Astrocyte (in vitro differentiated cells and primary cell): Measurements from ENCODE around the gene ARPIN. TPM values are rescaled to one million over a fixed set of nuclear protein-coding genes. Genes with fewer than 3 reads are reported as not detected.
A peak's percentile ranks its signal among the peaks of the same experiment; 100 is the strongest.

Source experiments
- DNase-seq: peaks from one replicate; pipeline ENCODE4 v3.0.0-alpha.2; 2010; ENCODE audit warnings: low read depth
- FAIRE-seq: peaks from 2 replicates; lab custom pipeline; 2011; peaks lifted over from hg19 to GRCh38; lab: Jason Lieb, UNC
- H2AFZ ChIP-seq: 2 replicates; pipeline ENCODE4 v1.6.0; 2012; ENCODE audit warnings: low read depth, low read length, inconsistent platforms
- H3K27ac ChIP-seq: 2 replicates; pipeline ENCODE4 v1.5.1; 2011; ENCODE audit warnings: low read depth, low read length, inconsistent platforms
- H3K27me3 ChIP-seq: 2 replicates; pipeline ENCODE4 v1.6.0; 2011; ENCODE audit warnings: low read length, inconsistent platforms; ENCODE audit not compliant: insufficient read depth
- H3K36me3 ChIP-seq: 2 replicates; pipeline ENCODE4 v1.5.1; 2011; ENCODE audit warnings: low read length, inconsistent platforms; ENCODE audit not compliant: insufficient read depth
- H3K4me1 ChIP-seq: 2 replicates; pipeline ENCODE4 v1.5.1; 2011; ENCODE audit warnings: low read length, inconsistent platforms; ENCODE audit not compliant: insufficient read depth
- H3K4me2 ChIP-seq: 2 replicates; pipeline ENCODE4 v1.6.0; 2012; ENCODE audit warnings: low read length, inconsistent platforms
- H3K4me3 ChIP-seq: 2 replicates; pipeline ENCODE4 v1.5.1; 2011; ENCODE audit warnings: low read depth, mild to moderate bottlenecking, low read length, inconsistent platforms; ENCODE audit not compliant: insufficient read depth
- H3K79me2 ChIP-seq: 2 replicates; pipeline ENCODE4 v1.6.0; 2012; ENCODE audit warnings: mild to moderate bottlenecking, low read length, inconsistent platforms; ENCODE audit not compliant: insufficient read depth
- H3K9ac ChIP-seq: 2 replicates; pipeline ENCODE4 v1.6.0; 2012; ENCODE audit warnings: mild to moderate bottlenecking, low read length, inconsistent platforms
- H3K9me3 ChIP-seq: 2 replicates; pipeline ENCODE4 v1.5.1; 2012; ENCODE audit warnings: low read depth, mild to moderate bottlenecking, low read length, inconsistent platforms; ENCODE audit not compliant: insufficient read depth
- H4K20me1 ChIP-seq: 2 replicates; pipeline ENCODE4 v1.6.0; 2012; ENCODE audit warnings: low read length, inconsistent platforms; ENCODE audit not compliant: insufficient read depth
- H3K27ac Mint-ChIP-seq: one replicate; pipeline ENCODE4 v1.8.0; 2021; ENCODE audit warnings: mild to moderate bottlenecking, mixed read lengths; ENCODE audit not compliant: unreplicated experiment
- H3K27me3 Mint-ChIP-seq: one replicate; pipeline ENCODE4 v1.8.0; 2021; ENCODE audit warnings: low read depth, mixed read lengths; ENCODE audit not compliant: unreplicated experiment
- H3K36me3 Mint-ChIP-seq: one replicate; pipeline ENCODE4 v1.8.0; 2021; ENCODE audit warnings: low read depth, mixed read lengths; ENCODE audit not compliant: unreplicated experiment
- H3K4me1 Mint-ChIP-seq: one replicate; pipeline ENCODE4 v1.8.0; 2021; ENCODE audit warnings: low read depth, mixed read lengths; ENCODE audit not compliant: unreplicated experiment
- H3K4me3 Mint-ChIP-seq: one replicate; pipeline ENCODE4 v1.8.0; 2021; ENCODE audit warnings: mild to moderate bottlenecking, moderate library complexity, mixed read lengths; ENCODE audit not compliant: unreplicated experiment
- H3K9me3 Mint-ChIP-seq: one replicate; pipeline ENCODE4 v1.8.0; 2021; ENCODE audit warnings: mild to moderate bottlenecking, mixed read lengths; ENCODE audit not compliant: unreplicated experiment
- EZH2 ChIP-seq: IDR thresholded peaks from 2 replicates; pipeline ENCODE4 v1.6.1; 2012; ENCODE audit warnings: mild to moderate bottlenecking, low read length, inconsistent platforms; ENCODE audit not compliant: insufficient read depth
- total RNA-seq: library from RNA; stranded (reverse); gene quantifications from 2 replicates; pipeline ENCODE4 v1.2.1, GENCODE V29; 2021
- TF ChIP-seq, protein P1 (sequence below): IDR thresholded peaks from 2 replicates; pipeline ENCODE4 v1.5.1; 2011; ENCODE audit warnings: low read depth, mild to moderate bottlenecking, inconsistent platforms, low read length, moderate library complexity; ENCODE audit not compliant: insufficient read depth

ARPIN gene
- total RNA-seq, 1 donor from 2014 or later = 4.8 TPM

DNA sequence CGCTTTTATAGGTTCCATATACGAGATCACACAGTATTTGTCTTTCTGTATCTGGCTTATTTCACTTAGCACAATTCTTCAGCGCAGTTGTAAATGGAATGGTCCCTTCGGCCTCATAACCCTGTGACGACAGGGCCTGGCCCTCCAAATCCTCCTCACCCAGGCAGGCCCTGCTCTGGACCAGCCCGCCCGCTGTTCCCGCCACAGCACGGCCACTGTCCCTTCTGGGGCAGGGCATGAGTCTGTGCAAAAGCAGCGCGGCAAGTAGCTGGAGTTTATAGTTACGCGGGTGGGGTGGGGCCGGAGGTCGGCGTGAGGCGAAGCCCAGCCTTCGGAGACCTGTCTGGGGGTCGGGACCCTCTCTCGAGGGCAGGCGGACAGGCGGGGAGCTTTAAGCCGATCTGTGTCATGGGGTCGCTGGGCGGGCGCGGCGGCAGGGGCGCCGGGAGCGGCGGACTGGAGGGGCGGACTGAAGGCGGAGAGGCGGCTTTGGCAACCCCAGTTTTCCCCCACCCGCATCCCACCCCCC lies 543 bp downstream of the ARPIN start:
- no peaks in the 10 kb centered on the region for H3K9me3 ChIP-seq
- H3K9me3 Mint-ChIP-seq = no peaks in the 10 kb centered on the region
- no peaks in the 10 kb centered on the region for H4K20me1 ChIP-seq
- FAIRE-seq (no peak), DNase-seq (no peak)
- no peaks in the 10 kb centered on the region for H3K36me3 ChIP-seq
- H3K27me3 Mint-ChIP-seq = peaks cover 5% of the 10 kb centered on the region
- no peaks in the 10 kb centered on the region for H3K79me2 ChIP-seq
- peak overlapping the region; percentile 83 for H2AFZ ChIP-seq
- peak overlapping the region; percentile 80 for H3K4me3 Mint-ChIP-seq
- peak overlapping the region; percentile 66 for H3K27ac Mint-ChIP-seq
- H3K4me1 Mint-ChIP-seq = no peaks in the 10 kb centered on the region
- H3K9ac ChIP-seq = peak overlapping the region; percentile 84
- TF ChIP-seq, protein P1, sequence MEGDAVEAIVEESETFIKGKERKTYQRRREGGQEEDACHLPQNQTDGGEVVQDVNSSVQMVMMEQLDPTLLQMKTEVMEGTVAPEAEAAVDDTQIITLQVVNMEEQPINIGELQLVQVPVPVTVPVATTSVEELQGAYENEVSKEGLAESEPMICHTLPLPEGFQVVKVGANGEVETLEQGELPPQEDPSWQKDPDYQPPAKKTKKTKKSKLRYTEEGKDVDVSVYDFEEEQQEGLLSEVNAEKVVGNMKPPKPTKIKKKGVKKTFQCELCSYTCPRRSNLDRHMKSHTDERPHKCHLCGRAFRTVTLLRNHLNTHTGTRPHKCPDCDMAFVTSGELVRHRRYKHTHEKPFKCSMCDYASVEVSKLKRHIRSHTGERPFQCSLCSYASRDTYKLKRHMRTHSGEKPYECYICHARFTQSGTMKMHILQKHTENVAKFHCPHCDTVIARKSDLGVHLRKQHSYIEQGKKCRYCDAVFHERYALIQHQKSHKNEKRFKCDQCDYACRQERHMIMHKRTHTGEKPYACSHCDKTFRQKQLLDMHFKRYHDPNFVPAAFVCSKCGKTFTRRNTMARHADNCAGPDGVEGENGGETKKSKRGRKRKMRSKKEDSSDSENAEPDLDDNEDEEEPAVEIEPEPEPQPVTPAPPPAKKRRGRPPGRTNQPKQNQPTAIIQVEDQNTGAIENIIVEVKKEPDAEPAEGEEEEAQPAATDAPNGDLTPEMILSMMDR = no peak
- TF ChIP-seq EZH2 = no peak
- H3K27ac ChIP-seq = no peak overlapping the region
- H3K4me3 ChIP-seq = peak overlapping the region; percentile 46
- H3K36me3 Mint-ChIP-seq = peaks cover 2% of the 10 kb centered on the region
- peaks cover 4% of the 10 kb centered on the region for H3K4me1 ChIP-seq
- H3K27me3 ChIP-seq = no peaks in the 10 kb centered on the region
- peak overlapping the region; percentile 96 for H3K4me2 ChIP-seq

DNA sequence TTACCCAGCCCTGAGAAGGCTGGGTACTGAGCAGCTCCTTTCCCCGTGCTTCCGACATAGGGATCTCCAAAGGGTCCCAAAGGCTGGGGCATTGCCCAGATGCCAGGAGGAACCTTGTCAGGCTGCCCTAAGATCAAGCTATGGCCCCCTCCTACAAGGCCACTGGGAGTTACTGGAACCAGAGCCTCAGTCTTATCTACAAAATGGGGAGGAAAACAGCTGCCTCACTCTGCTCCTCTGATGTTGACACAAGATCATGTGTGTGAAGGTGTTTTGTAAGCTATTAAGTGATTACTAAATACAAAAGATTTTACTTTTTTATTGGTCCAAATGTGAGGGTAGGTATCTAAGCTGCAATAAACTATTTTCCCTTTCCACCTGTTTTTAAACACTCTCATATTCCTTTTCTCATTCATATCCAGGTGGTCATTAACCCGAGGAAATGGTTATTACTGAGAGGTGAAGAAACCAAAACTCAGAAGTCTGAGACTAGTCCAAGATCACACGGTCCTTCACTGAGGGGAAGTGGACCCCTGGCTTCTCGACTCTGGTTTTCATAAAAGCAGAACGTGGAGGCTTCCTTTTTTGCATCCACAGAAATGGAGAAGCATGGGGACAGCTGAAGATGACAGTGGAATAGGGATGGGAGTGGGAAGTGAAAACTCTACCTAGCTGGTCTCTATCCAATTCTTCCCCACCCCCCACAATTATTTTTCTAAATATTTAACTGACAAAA lies 1.7 kb downstream of the ARPIN start:
- Mint-ChIP-seq H3K36me3 (peaks cover 4% of the 10 kb centered on the region), H3K4me3 (no peak overlapping the region), H3K27me3 (peaks cover 5% of the 10 kb centered on the region), H3K9me3 (no peaks in the 10 kb centered on the region), H3K27ac (no peak overlapping the region), H3K4me1 (no peaks in the 10 kb centered on the region)
- Histone ChIP-seq H3K36me3 (no peaks in the 10 kb centered on the region), H3K27me3 (no peaks in the 10 kb centered on the region), H4K20me1 (no peaks in the 10 kb centered on the region), H3K4me3 (no peak overlapping the region), H3K9ac (no peak overlapping the region), H3K4me2 (no peak overlapping the region), H3K9me3 (no peaks in the 10 kb centered on the region), H3K4me1 (peaks cover 4% of the 10 kb centered on the region), H3K79me2 (no peaks in the 10 kb centered on the region), H2AFZ (no peak overlapping the region), H3K27ac (no peak overlapping the region)
- TF ChIP-seq EZH2 = no peak
- TF ChIP-seq, protein P1 = no peak
- DNase-seq = no peak
- FAIRE-seq = no peak

DNA sequence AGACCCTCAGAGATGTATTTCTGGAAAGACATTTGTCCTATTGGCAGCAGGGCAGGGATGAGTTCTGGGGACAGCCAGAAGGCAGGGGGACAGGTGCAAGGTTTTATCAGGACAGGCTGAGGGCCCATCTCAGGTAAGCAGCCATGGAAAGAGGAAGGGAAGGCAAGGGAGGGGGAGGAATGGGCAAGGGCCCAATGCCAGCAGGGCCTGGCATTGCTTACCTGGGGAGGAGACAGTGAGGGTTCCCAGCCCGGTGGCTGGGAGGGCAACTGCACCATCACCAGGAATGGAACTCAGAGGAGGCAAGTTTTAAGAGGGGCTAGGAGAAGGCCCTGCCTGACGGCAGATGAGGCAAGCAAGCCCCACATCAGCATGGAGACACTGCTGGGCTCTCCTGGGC lies 3.1 kb downstream of the ARPIN start:
- DNase-seq (no peak), FAIRE-seq (no peak)
- Histone ChIP-seq H4K20me1 (no peaks in the 10 kb centered on the region), H3K36me3 (no peaks in the 10 kb centered on the region), H3K4me2 (no peak overlapping the region), H3K4me3 (no peak overlapping the region), H3K79me2 (no peaks in the 10 kb centered on the region), H2AFZ (no peak overlapping the region), H3K27ac (no peak overlapping the region), H3K4me1 (peaks cover 4% of the 10 kb centered on the region), H3K27me3 (no peaks in the 10 kb centered on the region), H3K9me3 (no peaks in the 10 kb centered on the region), H3K9ac (no peak overlapping the region)
- Mint-ChIP-seq H3K36me3 (peaks cover 11% of the 10 kb centered on the region), H3K9me3 (peaks cover 3% of the 10 kb centered on the region), H3K27ac (no peak overlapping the region), H3K4me1 (no peaks in the 10 kb centered on the region), H3K27me3 (peaks cover 9% of the 10 kb centered on the region), H3K4me3 (no peak overlapping the region)
- TF ChIP-seq EZH2 = no peak
